Measurements from ENCODE around the gene MYO18B. TPM values are rescaled to one million over a fixed set of nuclear protein-coding genes. Genes with fewer than 3 reads are reported as not detected.

The MYO18B gene
- total and polyA plus RNA-seq, 2 of the 8 experiments (the other 6 are each of a cell fraction or from before 2014, with no cell fraction given): 0.62 to 0.78 TPM

GRCh38 chr22:25839755-25840154 lies 97.8 kb downstream of the MYO18B start:
- DNase-seq (ENCODE audit: low read depth in 1 of 2, low spot score in 2 of 2) (peak in 1 of 2 experiments; percentile 40), FAIRE-seq (no peak)
- Histone ChIP-seq H4K8ac (ENCODE audit: extremely low read depth, insufficient read depth, low read length) (peak overlapping the region; percentile 1; the same call in 1 of the 2 replicates), H3K4me3 (ENCODE audit: extremely low read depth in 1 of 4, insufficient read depth in 2 of 4, low read depth in 3 of 4, low read length in 4 of 4) (no peak overlapping the region), H3K56ac (replicated peaks; ENCODE audit: insufficient read length, low read depth, low read length) (no peak overlapping the region), H3K18ac (ENCODE audit: extremely low read depth, low read length) (no peak overlapping the region), H3K9ac (replicated peaks in 1 of 4; ENCODE audit: extremely low read depth in 1 of 4, low read depth in 3 of 4, low read length in 3 of 4) (no peak overlapping the region), H2BK5ac (ENCODE audit: low read depth, low read length) (no peak overlapping the region), H4K91ac (replicated peaks; ENCODE audit: insufficient read length, low read length) (no peak overlapping the region), H3K4ac (replicated peaks; ENCODE audit: insufficient read length, low read depth, low read length) (no peak overlapping the region), H3K23me2 (ENCODE audit: low read depth, low read length) (no peaks in the 10 kb centered on the region), H2BK12ac (ENCODE audit: low read depth, low read length) (no peak overlapping the region), H2AK5ac (ENCODE audit: low read depth, low read length) (no peak overlapping the region), H4K5ac (ENCODE audit: insufficient read length, low read depth, low read length) (no peak overlapping the region), H2BK20ac (ENCODE audit: low read length) (no peak overlapping the region), H2AFZ (ENCODE audit: low read length) (no peak overlapping the region), H3K36me3 (ENCODE audit: control insufficient read depth in 2 of 4, insufficient read depth in 4 of 4, low read length in 3 of 4) (no peaks in the 10 kb centered on the region), H3K4me1 (replicated peaks in 1 of 4; ENCODE audit: control insufficient read depth in 3 of 4, insufficient read depth in 4 of 4, low read length in 3 of 4) (peaks cover 0 to 2% (median 0%) of the 10 kb centered on the region in 4 experiments; a peak in 1 of 7 replicates), H2BK120ac (replicated peaks; ENCODE audit: low read depth, low read length) (no peak overlapping the region), H3K23ac (ENCODE audit: insufficient read length) (no peak overlapping the region), H3K27me3 (replicated peaks in 1 of 4; ENCODE audit: control insufficient read depth in 3 of 4, extremely low read depth in 1 of 4, insufficient read depth in 3 of 4, low read length in 3 of 4) (0 out of 7 replicates have a peak, but pooled peaks cover 0 to 2% (median 0%) of the 10 kb centered on the region in 4 experiments), H3K14ac (ENCODE audit: insufficient read length) (no peak overlapping the region), H3K9me3 (ENCODE audit: insufficient read depth in 2 of 2, low read depth in 1 of 2, low read length in 1 of 2) (no peaks in the 10 kb centered on the region), H4K20me1 (replicated peaks in 1 of 2; ENCODE audit: control insufficient read depth in 1 of 2, insufficient read depth in 2 of 2, low read length in 2 of 2) (no peaks in the 10 kb centered on the region), H3K4me2 (ENCODE audit: insufficient read depth in 1 of 2, low read depth in 2 of 2, low read length in 2 of 2) (no peak overlapping the region), H3K79me2 (ENCODE audit: control insufficient read depth in 1 of 2, insufficient read depth in 2 of 2, low read length in 2 of 2) (no peaks in the 10 kb centered on the region), H3K27ac (ENCODE audit: low read depth, low read length) (no peak overlapping the region), H3K79me1 (ENCODE audit: low read depth, low read length) (no peaks in the 10 kb centered on the region), H2BK15ac (ENCODE audit: low read length) (no peak overlapping the region)
- ChIA-PET POLR2A (ENCODE audit: partially characterized antibody) (no interaction called here), CTCF (ENCODE audit: partially characterized antibody) (interaction anchor here (1.7 kb wide), 1 partner anchor 67 kb away, joined by 6 read pairs; no protein-coding TSS in a partner anchor)
- TF ChIP-seq TEAD4 (IDR thresholded peaks at IDR 0.05; ENCODE audit: low read depth, low read length): no peak
- WGBS, 2 experiments (ENCODE audit: extremely low coverage in 1 of 2, insufficient coverage in 1 of 2, insufficient read length in 1 of 2, insufficient replicate concordance in 2 of 2, low coverage in 1 of 2, low lambda C conversion rate in 2 of 2, missing lambda C conversion rate in 1 of 2): 80% methylated on average over 6 of the region's 6 CpGs; no CpG with 5 or more reads in 1 of the 2 experiments
